NCI-H748 (cell line): ENCODE data around the gene CDC37L1.

Source experiments
- DNase-seq: peaks from one replicate; lab custom pipeline; 2025; ENCODE audit not compliant: unreplicated experiment; lab: John Stamatoyannopoulos, UW

Gene CDC37L1

GRCh38 chr9:4713849-4714248 lies 34.5 kb downstream of the CDC37L1 start:
- DNase-seq, result no peak

DNA sequence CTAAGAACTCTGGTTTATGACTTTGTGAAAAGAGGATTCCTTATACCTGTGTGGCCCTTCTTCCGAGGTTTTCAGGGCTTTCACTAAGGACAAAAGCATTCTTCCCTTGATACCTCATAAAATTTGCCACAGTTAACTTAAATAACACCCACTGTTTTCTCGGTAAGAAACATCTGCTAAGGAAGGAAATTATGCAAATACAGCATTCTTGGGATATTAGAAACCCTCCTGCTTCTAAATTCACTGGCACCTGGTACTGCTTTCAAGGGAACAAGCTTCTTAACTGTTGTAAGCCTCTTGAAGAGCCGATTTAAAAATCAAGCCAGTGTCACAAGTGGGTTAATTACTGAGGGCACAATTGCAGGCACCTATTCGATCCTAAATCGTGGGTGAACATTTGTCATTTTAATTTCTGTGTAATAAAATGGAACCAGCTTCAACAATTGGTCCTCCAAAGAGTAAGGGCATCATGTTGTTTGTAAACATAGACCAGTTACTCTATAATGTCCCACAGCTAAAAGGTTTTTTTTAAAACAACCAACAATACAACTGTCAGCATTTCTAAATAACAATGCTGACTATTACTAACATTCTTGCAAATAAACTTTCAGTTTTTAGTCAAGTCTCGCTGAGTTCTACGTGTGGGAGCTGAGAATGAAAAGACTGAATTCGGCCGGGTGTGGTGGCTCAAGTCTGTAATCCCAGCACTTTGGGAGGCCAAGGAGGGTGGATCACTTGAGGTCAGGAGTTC lies 35.1 kb downstream of the CDC37L1 start:
- DNase-seq, result no peak

GRCh38 chr9:4716163-4716562 lies 36.8 kb downstream of the CDC37L1 start:
- DNase-seq, result no peak

DNA sequence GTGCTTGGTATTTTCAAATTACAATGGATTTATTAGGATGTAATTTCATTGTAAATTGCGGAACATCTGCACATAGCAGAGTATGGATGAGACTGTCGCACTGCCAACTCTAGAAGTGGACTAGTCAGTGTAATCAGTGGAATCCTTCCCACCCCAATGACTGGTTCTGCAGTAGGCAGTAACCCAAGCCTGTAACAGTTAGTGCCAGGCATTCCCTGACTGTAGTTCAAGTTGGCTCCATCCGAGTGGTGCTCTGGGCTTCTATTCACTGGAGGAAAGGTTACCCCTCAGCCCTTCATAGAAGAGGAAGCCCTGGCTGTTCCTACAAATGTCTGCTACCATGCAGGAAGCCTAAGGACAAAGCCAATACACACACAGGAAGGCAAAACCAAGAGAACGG lies 38.4 kb downstream of the CDC37L1 start:
- no peak for DNase-seq

- no peak for DNase-seq
These were observed 39.5 kb downstream of the CDC37L1 start for GRCh38 chr9:4718911-4719310.

- no peak for DNase-seq
These were observed 42.4 kb downstream of the CDC37L1 start for GRCh38 chr9:4721736-4722135.

GRCh38 chr9:4725706-4726442 lies 46.5 kb downstream of the CDC37L1 start:
- no peak for DNase-seq

- DNase-seq, result no peak
These were observed 48.2 kb downstream of the CDC37L1 start for GRCh38 chr9:4727593-4727992.

- no peak for DNase-seq
These were observed 53.5 kb downstream of the CDC37L1 start for GRCh38 chr9:4732890-4733289.

GRCh38 chr9:4734150-4734549 lies 54.8 kb downstream of the CDC37L1 start:
- DNase-seq, result no peak

DNA sequence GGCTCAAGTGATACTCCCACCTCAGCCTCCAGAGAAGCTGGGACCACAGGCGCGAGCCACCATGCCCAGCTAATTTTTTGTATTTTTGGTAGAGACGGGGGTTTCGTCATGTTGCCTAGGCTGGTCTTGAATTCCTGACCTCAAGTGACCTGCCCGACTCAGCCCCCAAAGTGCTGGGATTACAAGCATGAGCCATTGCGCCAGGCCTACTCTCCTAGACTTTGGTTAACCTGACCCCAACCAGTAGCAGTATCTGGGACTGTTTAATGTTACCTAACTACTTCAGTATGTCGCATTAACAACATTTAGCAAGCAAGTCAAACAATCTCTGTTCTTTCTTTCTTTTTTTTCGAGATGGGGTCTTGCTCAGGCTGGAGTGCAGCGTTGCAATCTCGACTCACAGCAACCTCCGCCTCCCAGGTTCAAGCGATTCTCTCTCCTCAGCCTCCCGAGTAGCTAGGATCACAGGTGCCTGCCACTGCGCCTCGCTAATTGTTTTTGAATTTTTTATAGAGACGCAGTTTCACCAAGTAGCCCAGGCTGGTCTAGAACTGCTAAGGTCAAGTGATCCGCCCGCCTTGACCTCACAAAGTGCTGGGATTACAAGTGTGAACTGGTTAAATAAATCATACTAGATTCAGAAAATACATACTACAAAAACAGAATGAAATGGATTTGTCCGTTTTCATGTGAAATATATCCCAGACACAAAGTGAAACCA lies 59.7 kb downstream of the CDC37L1 start:
- peak; percentile 33 for DNase-seq

DNA sequence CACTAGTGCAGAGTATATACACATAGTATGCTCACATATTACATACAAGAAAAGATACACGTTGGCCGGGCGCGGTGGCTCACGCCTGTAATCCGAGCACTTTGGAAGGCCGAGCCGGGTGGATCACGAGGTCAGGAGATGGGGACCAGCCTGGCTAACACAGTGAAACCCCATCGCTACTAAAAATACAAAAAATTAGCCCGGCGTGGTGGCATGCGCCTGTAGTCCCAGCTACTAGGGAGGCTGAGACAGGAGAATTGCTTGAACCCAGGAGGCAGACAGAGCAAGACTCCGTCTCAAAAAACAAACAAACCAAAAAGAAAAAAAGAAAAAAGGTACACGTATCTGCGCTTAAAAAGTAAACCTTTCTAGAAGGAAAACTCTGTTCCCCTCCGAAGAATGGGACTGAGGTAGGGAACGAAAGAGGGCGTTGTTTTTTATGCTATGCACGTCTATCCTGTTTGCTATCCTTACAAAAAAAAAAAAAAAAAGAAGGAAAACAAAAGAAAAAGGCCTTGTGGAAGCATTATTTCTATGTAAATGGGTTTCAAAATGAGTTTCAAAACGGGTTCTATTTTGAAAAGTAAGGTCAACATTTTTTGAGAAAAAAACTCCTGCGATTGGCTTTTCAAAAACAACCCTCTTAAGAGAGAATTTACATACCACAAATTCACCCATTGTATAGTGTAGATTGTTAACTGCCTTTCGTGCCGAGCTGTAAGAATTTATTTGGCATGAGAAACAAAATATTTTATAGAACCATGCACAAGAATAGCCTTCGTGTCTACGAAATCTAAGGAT lies 60.4 kb downstream of the CDC37L1 start:
- DNase-seq, result peak; percentile 33

GRCh38 chr9:4740388-4740637 lies 60.9 kb downstream of the CDC37L1 start:
- no peak for DNase-seq

DNA sequence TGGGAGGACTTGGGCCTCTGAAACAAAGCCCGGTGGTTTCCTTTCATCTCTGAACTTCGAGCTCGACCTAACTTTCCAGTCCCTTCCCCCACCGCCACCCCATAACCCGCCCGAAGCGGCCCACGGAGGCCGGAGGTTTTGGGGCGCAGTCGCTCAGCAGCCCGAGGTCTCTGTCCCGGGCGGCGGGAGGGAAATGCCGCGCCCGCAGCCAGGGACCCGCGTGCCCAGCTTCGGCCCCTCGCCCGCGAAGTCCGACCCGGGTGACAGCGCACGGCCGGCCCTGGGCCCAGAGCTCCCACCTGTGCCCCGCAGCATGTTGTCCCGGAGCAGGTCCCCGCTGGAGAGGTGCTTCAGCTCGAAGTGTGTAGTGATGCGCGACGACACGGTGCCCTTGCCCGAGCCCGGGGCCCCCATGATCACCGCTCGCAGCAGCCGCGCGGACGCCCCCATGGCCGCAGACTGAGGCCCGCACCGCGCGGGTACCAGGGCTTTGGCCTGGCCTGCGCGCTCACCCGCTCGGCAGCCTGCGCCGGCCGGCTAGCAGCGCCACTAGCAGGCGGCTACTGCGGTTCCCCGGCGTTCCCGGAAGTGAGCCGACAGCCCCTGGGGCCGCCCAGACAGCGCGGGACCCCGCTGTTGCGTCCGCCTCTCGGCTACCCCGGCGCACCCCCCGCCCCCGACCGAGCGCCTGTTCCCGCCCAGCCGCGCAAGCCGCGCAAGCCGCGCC lies 61.4 kb downstream of the CDC37L1 start, which contains the start of gene AK3:
TSS of gene AK3 (minus strand) at position 565 of the 727 bp plus-strand sequence. CDS start at position 450, 115 bp downstream.
- DNase-seq, result peak; percentile 91

DNA sequence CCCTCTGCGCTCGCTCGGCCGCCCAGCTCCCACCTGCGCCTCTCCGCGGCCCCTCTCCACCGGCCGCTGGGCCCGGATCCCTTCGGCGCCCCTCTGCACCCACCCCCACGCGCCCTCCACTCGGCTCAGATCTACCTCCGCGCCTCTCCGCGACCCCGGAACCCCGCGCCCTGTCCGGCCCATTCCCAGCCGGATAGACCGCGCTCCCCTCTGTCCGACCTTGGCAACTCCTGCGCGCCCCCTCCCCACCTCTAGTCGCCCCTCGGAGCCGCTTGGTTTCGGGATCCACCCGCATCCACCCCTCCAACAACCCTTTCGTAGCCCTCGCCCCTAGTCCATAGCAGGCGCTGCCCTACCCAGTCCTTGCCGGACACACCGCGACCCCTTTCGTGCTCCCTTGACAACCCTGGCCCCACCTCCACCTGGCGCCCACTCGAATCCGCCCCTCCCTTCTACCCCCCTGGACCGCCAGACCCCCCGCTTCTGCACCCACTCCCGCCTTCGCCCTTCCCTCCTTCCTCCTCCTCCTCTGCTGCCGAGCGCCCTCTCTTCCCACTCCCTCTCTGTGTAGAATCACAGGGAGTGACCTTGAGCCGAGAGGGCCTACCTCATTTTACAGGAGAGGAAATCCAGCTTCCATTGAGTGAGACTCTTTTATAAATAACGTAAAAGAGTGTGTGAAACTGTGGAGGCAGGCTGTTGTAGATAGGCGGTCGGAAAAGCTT lies 62.2 kb downstream of the CDC37L1 start:
- DNase-seq, result peak; percentile 56

- no peak for DNase-seq
These were observed 62.9 kb downstream of the CDC37L1 start for GRCh38 chr9:4742246-4742645.

DNA sequence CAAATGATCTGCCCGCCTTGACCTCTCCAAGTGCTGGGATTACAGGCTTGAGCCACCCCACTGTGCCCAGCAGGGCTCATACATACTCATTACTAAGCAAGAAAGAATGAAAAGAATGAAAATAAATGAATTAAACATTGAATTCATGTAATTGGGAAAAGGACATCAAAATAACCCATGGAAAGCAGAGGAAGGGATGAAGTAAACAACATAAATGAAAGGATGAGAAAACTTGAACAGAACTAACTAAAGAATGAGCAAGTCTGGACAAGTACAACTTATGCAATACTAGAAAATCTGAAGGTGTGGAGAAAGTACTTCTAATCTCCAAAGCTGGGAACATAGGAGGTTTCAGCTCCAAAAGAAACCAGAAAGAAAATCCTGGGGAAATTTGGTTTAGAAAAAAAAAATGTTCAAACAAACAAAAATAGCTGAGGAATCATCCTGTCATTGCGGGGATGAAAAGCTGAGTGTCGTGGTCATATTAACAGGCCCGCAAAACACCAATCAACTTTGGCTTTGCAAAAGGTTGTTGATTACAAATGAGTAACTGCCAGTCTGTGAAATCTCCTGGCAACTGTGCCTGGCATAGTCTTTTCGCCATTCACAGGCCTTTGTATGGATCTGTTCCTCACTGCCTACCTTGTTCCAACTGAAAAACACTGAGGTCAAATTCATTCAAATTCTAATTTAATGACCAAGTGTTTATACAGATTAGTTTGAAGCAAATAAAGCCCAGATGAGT lies 63.9 kb downstream of the CDC37L1 start:
- DNase-seq, result no peak

GRCh38 chr9:4746278-4747030 lies 67.1 kb downstream of the CDC37L1 start:
- no peak for DNase-seq
